Thyroid gland (tissue), 4 donors: Measurements from ENCODE around the gene CA12.

Source experiments
- POLR2A ChIP-seq, 2 donors: fragments of 450-650 bp; IDR thresholded peaks; one replicate each; pipeline ENCODE4 v1.6.1; 2017; ENCODE audit warnings: antibody characterized with exemption in 2 of 2, mild to moderate bottlenecking in 2 of 2, moderate library complexity in 1 of 2
- TF ChIP-seq, protein P1 (sequence below), 6 experiments: fragments of 200-600 bp in 3 of 6; fragments of 450-650 bp in 3 of 6; sonication (generic) in 3 of 6; IDR thresholded peaks; one replicate each; pipeline ENCODE4 v1.5.1; 2016 to 2019; ENCODE audit warnings: antibody characterized with exemption in 6 of 6, mild to moderate bottlenecking in 2 of 6, inconsistent platforms in 1 of 6, moderate library complexity in 1 of 6

DNA sequence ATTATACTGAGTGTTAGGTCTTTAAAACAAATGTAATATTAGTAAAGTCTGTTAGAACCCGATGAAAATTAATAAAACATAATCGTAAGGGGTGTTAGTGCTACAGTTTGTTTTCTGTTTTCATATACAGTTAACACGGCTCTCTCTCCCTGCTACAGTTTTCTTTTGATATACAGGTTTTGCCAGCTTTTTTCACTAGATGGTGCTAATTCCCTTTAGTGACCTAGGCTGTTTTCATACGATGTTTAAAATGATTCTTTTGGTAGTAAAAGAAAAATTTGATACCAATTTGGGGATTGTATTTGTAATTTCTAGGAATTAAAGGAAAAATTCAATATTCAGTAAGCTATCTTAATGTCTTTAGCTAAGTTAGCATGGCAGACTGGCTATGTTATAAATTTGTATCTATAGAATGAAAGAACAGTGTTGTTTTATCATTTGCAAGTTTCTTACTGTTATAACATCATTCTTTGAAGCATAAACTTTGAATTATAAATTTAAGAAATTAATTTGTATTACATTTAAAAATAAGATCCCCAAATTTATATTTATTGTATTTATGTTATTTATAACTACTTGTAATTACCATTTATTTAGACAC lies 92.8 kb downstream of the CA12 start:
- TF ChIP-seq POLR2A (IDR thresholded peaks at IDR 0.05): no peak
- TF ChIP-seq, protein P1, sequence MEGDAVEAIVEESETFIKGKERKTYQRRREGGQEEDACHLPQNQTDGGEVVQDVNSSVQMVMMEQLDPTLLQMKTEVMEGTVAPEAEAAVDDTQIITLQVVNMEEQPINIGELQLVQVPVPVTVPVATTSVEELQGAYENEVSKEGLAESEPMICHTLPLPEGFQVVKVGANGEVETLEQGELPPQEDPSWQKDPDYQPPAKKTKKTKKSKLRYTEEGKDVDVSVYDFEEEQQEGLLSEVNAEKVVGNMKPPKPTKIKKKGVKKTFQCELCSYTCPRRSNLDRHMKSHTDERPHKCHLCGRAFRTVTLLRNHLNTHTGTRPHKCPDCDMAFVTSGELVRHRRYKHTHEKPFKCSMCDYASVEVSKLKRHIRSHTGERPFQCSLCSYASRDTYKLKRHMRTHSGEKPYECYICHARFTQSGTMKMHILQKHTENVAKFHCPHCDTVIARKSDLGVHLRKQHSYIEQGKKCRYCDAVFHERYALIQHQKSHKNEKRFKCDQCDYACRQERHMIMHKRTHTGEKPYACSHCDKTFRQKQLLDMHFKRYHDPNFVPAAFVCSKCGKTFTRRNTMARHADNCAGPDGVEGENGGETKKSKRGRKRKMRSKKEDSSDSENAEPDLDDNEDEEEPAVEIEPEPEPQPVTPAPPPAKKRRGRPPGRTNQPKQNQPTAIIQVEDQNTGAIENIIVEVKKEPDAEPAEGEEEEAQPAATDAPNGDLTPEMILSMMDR (IDR thresholded peaks at IDR 0.05): peak in 5 of 6 experiments; percentile 40 to 83 (median 68)
